Measurements from ENCODE around the gene SEC23B.

The SEC23B gene

DNA sequence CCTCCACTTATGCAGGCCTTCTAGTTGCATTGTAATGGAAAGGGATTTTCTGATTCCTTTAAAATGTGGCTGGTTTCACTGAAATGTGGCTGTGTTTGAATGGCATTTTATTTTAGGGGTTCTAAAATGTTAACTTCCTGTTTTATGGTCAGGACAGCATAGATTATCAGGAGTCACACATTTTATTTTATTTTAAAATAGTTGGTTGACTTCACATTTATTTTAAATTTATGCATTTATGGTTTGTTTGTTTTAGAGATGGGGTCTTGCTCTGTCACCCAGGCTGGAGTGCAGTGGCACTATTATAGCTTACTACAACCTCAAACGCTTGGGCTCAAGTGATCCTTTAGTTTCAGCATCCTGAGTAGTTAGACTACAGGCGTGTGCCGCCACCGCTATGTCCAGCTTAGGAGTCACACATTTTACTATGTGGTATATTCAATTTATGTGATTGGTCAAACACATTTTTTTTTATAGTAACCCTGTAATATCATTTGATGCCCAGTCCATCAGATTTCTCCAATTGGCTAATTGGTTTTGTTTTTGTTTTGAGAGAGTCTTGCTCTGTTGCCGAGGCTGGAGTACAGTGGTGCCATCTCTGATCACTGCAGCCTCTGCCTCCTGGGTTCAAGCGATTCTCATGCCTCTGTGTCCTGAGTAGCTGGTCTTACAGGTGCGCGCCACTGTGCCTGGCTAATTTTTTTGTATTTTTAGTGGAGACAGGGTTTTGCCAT is 82.4 kb downstream of the SEC23B start:
- DNase-seq, result no peak

DNA sequence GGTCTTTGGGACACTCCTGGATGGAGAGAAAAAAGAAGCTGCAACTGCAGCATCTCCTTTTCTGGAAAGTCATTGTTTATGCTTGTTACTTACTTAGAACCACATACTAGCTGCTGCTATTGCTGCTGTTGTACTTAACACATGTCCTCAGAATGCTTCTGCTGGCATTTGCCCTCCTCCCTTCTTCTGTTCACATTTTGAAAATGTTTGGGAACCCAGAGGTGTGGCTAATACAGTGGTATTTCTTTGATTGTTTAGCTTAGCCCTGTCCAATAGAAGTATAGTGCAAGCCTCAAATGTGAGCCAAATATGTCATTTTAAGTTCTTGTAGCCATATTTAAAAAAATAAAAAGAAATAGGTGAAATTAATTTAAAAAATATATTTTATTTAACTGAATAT is 88.5 kb downstream of the SEC23B start:
- no peak for DNase-seq

DNA sequence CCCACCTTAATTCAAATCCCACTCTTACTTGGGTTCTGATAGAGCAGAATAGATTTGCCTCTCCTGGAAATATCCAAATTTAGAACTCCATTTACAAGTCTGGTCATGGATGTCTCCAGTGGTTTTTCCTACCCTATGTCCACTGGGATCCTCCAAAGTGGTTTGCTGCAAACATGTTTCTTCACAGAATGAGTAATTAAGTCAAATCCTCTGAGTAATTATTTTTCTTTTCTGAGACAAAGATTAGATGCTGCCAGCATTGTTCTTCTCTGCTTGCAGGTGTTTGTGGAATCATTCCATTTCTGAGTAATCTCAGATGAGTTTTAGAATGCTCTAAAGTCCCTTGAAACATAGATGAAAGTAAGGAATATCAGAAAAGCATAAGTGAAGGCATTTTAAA is 102.0 kb downstream of the SEC23B start:
- no peak for DNase-seq
